ENCODE results near the gene ARID1B.
A peak's percentile ranks its signal among the peaks of the same experiment; 100 is the strongest.

Gene ARID1B

DNA sequence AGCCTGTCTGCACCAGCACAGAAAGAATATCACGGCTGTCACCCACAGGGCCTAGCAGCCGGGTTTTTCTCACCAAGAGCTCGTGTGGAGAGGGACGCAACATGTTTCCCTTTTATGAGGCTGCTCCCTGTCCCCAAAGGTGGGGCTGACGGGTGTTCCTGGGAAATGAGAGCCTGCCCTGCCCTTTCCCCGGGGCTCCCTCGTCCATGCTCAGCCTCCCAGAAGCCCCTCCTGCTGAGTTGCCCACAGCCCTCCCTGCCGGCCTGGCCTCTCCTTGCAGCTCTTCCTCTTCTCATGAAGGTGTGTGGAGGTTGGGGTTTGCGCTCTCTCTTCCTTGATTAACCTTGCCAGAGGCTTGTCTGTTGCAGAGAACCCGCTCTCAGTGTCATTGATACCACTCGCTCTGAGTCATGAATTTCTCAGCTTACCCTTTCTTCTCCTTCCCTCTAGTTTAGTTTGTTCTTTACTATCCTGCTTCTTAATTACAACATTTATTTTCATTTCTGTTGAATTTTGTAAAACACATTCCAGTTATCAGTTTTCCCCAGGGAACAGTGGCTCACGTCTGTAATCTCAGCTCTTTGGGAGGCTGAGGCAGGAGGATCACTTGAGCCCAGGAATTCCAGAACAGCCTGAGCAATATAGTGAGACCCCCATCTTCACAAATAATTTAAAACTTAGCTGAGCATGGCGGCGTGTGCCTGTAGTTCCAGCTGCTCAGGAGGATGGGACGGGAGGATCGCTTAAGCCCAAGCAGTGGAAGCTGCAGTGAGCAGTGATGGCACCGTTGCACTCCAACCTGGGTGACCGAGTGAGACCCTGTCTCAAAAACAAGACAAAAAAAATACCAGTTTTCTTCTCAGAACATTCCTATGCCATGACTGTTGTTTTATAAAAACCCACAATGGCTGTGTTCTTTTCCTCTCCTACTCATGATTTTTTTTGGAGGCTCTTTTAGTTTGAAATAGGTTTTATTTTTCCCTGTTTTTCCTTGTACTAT, 442.3 kb downstream of the ARID1B start:
- Histone ChIP-seq H3K79me2 (ENCODE audit: insufficient read depth, low read length) (no peaks in the 10 kb centered on the region), H3K9ac (ENCODE audit: low read length) (no peak overlapping the region), H3K27ac (ENCODE audit: low read depth, low read length) (no peak overlapping the region), H3K4me2 (ENCODE audit: low read depth, low read length, poor library complexity, severe bottlenecking) (no peak overlapping the region), H3K9me2 (replicated peaks; ENCODE audit: insufficient read depth, low read length) (no peaks in the 10 kb centered on the region), H3F3A (ENCODE audit: insufficient read depth) (no peaks in the 10 kb centered on the region), H4K20me1 (ENCODE audit: low read depth, low read length) (no peaks in the 10 kb centered on the region), H3K36me3 (ENCODE audit: low read length) (no peaks in the 10 kb centered on the region), H3K9me3 (ENCODE audit: insufficient read depth, low read length) (no peaks in the 10 kb centered on the region), H2AFZ (ENCODE audit: low read depth, low read length, severe bottlenecking) (no peak overlapping the region), H3K27me3 (ENCODE audit: low read length) (no peaks in the 10 kb centered on the region), H3K4me3 (ENCODE audit: insufficient read depth, low read length, poor library complexity, severe bottlenecking) (no peak overlapping the region)
- TF ChIP-seq EZH2phosphoT487 (conservative IDR thresholded peaks at IDR 0.05; ENCODE audit: low read length), result no peak
- TF ChIP-seq, protein P1, sequence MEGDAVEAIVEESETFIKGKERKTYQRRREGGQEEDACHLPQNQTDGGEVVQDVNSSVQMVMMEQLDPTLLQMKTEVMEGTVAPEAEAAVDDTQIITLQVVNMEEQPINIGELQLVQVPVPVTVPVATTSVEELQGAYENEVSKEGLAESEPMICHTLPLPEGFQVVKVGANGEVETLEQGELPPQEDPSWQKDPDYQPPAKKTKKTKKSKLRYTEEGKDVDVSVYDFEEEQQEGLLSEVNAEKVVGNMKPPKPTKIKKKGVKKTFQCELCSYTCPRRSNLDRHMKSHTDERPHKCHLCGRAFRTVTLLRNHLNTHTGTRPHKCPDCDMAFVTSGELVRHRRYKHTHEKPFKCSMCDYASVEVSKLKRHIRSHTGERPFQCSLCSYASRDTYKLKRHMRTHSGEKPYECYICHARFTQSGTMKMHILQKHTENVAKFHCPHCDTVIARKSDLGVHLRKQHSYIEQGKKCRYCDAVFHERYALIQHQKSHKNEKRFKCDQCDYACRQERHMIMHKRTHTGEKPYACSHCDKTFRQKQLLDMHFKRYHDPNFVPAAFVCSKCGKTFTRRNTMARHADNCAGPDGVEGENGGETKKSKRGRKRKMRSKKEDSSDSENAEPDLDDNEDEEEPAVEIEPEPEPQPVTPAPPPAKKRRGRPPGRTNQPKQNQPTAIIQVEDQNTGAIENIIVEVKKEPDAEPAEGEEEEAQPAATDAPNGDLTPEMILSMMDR (IDR thresholded peaks at IDR 0.05; ENCODE audit: insufficient read depth, low read length, poor library complexity, severe bottlenecking), result no peak

DNA sequence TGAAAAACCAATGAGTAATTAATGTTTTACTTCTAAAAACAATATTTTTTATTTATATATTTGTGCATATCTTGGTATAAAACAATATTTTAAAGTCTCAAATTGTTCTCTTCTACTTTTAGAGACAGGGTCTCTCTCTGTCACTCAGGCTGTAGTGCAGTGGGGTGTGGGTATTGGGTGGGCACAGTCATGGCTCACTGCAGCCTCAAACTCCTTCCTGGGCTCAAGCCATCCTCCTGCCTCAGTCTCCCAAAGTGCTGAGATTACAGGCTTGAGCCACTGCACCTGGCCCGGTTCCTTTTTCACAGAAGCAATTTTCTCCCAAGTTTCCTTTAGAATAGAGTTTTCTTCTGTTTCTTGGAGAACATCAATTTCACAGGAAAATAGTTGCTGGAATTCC, 443.3 kb downstream of the ARID1B start:
- Histone ChIP-seq H3K9me3 (ENCODE audit: insufficient read depth, low read length) (no peaks in the 10 kb centered on the region), H3F3A (ENCODE audit: insufficient read depth) (no peaks in the 10 kb centered on the region), H3K79me2 (ENCODE audit: insufficient read depth, low read length) (no peaks in the 10 kb centered on the region), H2AFZ (ENCODE audit: low read depth, low read length, severe bottlenecking) (peak overlapping the region; percentile 94), H3K36me3 (ENCODE audit: low read length) (no peaks in the 10 kb centered on the region), H3K4me2 (ENCODE audit: low read depth, low read length, poor library complexity, severe bottlenecking) (peak overlapping the region; percentile 81), H3K4me3 (ENCODE audit: insufficient read depth, low read length, poor library complexity, severe bottlenecking) (peak overlapping the region; percentile 52), H3K27ac (ENCODE audit: low read depth, low read length) (no peak overlapping the region), H4K20me1 (ENCODE audit: low read depth, low read length) (no peaks in the 10 kb centered on the region), H3K27me3 (ENCODE audit: low read length) (no peaks in the 10 kb centered on the region), H3K9ac (ENCODE audit: low read length) (peak overlapping the region; percentile 59), H3K9me2 (replicated peaks; ENCODE audit: insufficient read depth, low read length) (no peaks in the 10 kb centered on the region)
- TF ChIP-seq, protein P1 (IDR thresholded peaks at IDR 0.05; ENCODE audit: insufficient read depth, low read length, poor library complexity, severe bottlenecking), result no peak
- TF ChIP-seq EZH2phosphoT487 (conservative IDR thresholded peaks at IDR 0.05; ENCODE audit: low read length), result no peak

DNA sequence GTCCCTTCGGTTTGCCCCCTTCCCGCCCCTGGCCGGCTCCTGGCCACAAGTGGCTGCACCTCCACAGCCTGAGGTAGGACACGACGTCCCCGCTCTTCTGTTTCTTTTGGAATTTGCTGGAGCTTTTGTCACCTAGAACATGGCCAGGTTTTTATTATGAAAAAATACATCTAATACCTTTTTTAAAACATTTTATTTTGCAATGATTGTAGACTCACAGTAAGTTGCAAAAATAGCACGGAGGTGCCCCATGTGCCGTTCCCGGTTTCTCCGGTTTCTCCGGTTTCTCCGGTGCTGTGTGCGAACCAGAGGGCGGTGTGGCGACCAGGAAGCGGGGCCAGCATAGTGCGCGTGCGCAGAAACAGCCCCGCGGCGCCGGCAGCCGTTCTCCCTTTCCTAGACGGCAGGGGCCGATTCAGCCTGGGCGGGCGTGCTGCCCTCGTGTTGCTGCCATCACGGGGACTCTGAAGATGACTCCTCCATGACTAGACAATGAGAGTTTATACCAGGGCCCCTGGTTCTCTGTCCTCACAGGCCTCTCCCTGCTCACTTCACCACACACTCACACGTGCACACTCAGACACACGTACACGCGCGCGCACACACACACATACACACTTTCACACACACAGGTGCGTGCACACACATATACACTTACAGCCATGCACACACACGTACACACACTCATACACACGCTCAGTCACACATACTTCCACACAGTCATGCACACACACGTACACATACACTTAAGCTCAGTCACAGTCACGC, 444.1 kb downstream of the ARID1B start:
- H3K4me2 ChIP-seq (ENCODE audit: low read depth, low read length, poor library complexity, severe bottlenecking), result peak overlapping the region; percentile 81
- TF ChIP-seq, protein P1 (IDR thresholded peaks at IDR 0.05; ENCODE audit: insufficient read depth, low read length, poor library complexity, severe bottlenecking), result no peak
- TF ChIP-seq EZH2phosphoT487 (conservative IDR thresholded peaks at IDR 0.05; ENCODE audit: low read length), result no peak
- no peaks in the 10 kb centered on the region for H3K36me3 ChIP-seq (ENCODE audit: low read length)
- peak overlapping the region; percentile 52 for H3K4me3 ChIP-seq (ENCODE audit: insufficient read depth, low read length, poor library complexity, severe bottlenecking)
- H3F3A ChIP-seq (ENCODE audit: insufficient read depth), result no peaks in the 10 kb centered on the region
- H3K9me2 ChIP-seq (replicated peaks; ENCODE audit: insufficient read depth, low read length), result no peaks in the 10 kb centered on the region
- no peaks in the 10 kb centered on the region for H3K79me2 ChIP-seq (ENCODE audit: insufficient read depth, low read length)
- no peak overlapping the region for H3K27ac ChIP-seq (ENCODE audit: low read depth, low read length)
- H2AFZ ChIP-seq (ENCODE audit: low read depth, low read length, severe bottlenecking), result peak overlapping the region; percentile 94
- H3K9ac ChIP-seq (ENCODE audit: low read length), result peak overlapping the region; percentile 59
- no peaks in the 10 kb centered on the region for H3K9me3 ChIP-seq (ENCODE audit: insufficient read depth, low read length)
- H3K27me3 ChIP-seq (ENCODE audit: low read length), result no peaks in the 10 kb centered on the region
- H4K20me1 ChIP-seq (ENCODE audit: low read depth, low read length), result no peaks in the 10 kb centered on the region
